ENCODE data around the gene PTCD1. TPM values are rescaled to one million over a fixed set of nuclear protein-coding genes. Genes with fewer than 3 reads are reported as not detected.

Gene PTCD1
- total and polyA plus RNA-seq, 9 of the 15 experiments (the other 6 are each of a cell fraction or from before 2014, with no cell fraction given): 0.46 to 17.1 (median 6.2) TPM

- TF ChIP-seq, protein P1, sequence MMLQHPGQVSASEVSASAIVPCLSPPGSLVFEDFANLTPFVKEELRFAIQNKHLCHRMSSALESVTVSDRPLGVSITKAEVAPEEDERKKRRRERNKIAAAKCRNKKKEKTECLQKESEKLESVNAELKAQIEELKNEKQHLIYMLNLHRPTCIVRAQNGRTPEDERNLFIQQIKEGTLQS (IDR thresholded peaks at IDR 0.05): peak; percentile 56
- TF ChIP-seq, protein P1 (CRISPR knock-in tag; conservative IDR thresholded peaks at IDR 0.05): no peak; the same call in 1 of the 2 replicates
- TF ChIP-seq, protein P2, sequence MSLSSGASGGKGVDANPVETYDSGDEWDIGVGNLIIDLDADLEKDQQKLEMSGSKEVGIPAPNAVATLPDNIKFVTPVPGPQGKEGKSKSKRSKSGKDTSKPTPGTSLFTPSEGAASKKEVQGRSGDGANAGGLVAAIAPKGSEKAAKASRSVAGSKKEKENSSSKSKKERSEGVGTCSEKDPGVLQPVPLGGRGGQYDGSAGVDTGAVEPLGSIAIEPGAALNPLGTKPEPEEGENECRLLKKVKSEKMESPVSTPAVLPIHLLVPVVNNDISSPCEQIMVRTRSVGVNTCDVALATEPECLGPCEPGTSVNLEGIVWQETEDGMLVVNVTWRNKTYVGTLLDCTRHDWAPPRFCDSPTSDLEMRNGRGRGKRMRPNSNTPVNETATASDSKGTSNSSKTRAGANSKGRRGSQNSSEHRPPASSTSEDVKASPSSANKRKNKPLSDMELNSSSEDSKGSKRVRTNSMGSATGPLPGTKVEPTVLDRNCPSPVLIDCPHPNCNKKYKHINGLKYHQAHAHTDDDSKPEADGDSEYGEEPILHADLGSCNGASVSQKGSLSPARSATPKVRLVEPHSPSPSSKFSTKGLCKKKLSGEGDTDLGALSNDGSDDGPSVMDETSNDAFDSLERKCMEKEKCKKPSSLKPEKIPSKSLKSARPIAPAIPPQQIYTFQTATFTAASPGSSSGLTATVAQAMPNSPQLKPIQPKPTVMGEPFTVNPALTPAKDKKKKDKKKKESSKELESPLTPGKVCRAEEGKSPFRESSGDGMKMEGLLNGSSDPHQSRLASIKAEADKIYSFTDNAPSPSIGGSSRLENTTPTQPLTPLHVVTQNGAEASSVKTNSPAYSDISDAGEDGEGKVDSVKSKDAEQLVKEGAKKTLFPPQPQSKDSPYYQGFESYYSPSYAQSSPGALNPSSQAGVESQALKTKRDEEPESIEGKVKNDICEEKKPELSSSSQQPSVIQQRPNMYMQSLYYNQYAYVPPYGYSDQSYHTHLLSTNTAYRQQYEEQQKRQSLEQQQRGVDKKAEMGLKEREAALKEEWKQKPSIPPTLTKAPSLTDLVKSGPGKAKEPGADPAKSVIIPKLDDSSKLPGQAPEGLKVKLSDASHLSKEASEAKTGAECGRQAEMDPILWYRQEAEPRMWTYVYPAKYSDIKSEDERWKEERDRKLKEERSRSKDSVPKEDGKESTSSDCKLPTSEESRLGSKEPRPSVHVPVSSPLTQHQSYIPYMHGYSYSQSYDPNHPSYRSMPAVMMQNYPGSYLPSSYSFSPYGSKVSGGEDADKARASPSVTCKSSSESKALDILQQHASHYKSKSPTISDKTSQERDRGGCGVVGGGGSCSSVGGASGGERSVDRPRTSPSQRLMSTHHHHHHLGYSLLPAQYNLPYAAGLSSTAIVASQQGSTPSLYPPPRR (CRISPR knock-in tag; IDR thresholded peaks at IDR 0.05; ENCODE audit: borderline replicate concordance): no peak
- TF ChIP-seq NFRKB (IDR thresholded peaks at IDR 0.05; ENCODE audit: low read depth) (peak; percentile 85), KLF10 (CRISPR knock-in tag; IDR thresholded peaks at IDR 0.05) (no peak), TEAD2 (tag; IDR thresholded peaks at IDR 0.05) (no peak), ASH1L (IDR thresholded peaks at IDR 0.05; ENCODE audit: borderline replicate concordance, low read depth, partially characterized antibody) (peak; percentile 83), NFYB (IDR thresholded peaks at IDR 0.05; ENCODE audit: extremely low read depth, insufficient read length) (peak; percentile 95), SAFB2 (IDR thresholded peaks at IDR 0.05; ENCODE audit: borderline replicate concordance, low read depth, low read length, severe bottlenecking) (no peak), THAP12 (CRISPR knock-in tag; IDR thresholded peaks at IDR 0.05) (peak; percentile 99), RBM34 (IDR thresholded peaks at IDR 0.05; ENCODE audit: borderline replicate concordance, insufficient read depth, low read length) (no peak), NCOA6 (IDR thresholded peaks at IDR 0.05) (no peak), SIRT6 (IDR thresholded peaks at IDR 0.05; ENCODE audit: low read depth, low read length) (no peak), HMBOX1 (IDR thresholded peaks at IDR 0.05) (no peak)
- TF ChIP-seq, protein P3, sequence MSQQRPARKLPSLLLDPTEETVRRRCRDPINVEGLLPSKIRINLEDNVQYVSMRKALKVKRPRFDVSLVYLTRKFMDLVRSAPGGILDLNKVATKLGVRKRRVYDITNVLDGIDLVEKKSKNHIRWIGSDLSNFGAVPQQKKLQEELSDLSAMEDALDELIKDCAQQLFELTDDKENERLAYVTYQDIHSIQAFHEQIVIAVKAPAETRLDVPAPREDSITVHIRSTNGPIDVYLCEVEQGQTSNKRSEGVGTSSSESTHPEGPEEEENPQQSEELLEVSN (IDR thresholded peaks at IDR 0.05; ENCODE audit: borderline replicate concordance in 1 of 2, extremely low read depth in 1 of 2, insufficient read depth in 1 of 2, insufficient read length in 1 of 2, low read depth in 1 of 2, low read length in 1 of 2, poor library complexity in 1 of 2, severe bottlenecking in 1 of 2): peak; percentile 44 to 84
Observed at GRCh38 chr7:99472561-99473314, 34.1 kb upstream of the PTCD1 start, which contains the start of gene ZNF789 (continued).
